Measurements from ENCODE around the gene CFAP77. TPM values are rescaled to one million over a fixed set of nuclear protein-coding genes. Genes with fewer than 3 reads are reported as not detected.

CFAP77 gene
- total and polyA plus RNA-seq, 2 of the 4 experiments (the other 2 are of a cell fraction) = not detected

- H3K27me3 ChIP-seq (ENCODE audit: control insufficient read depth, insufficient read depth, low read length) = peaks cover 26% of the 10 kb centered on the region
- POLR2A ChIA-PET (ENCODE audit: unreplicated experiment) = interaction anchor here (0.5 kb wide), 1 partner anchor 73 kb away, joined by 3 read pairs; no protein-coding TSS in a partner anchor
- H2BK5ac ChIP-seq (ENCODE audit: low read depth, low read length, poor library complexity, severe bottlenecking) = no peak overlapping the region
- no peaks in the 10 kb centered on the region for H3K79me1 ChIP-seq (ENCODE audit: low read depth in 1 of 2, low read length in 2 of 2)
- no peak overlapping the region for H3K4me2 ChIP-seq (ENCODE audit: low read depth, low read length)
- 39% methylated on average over 3 of the region's 20 CpGs; no CpG with 5 or more reads in 1 of the 2 experiments for WGBS, 2 experiments (ENCODE audit: extremely low coverage in 2 of 2, insufficient read length in 1 of 2)
- no peak overlapping the region for H3K9ac ChIP-seq (ENCODE audit: low read depth, low read length)
- H4K20me1 ChIP-seq (ENCODE audit: insufficient read depth, low read length) = no peaks in the 10 kb centered on the region
- H2BK120ac ChIP-seq (ENCODE audit: low read depth, low read length) = no peak overlapping the region
- H3K36me3 ChIP-seq (ENCODE audit: control insufficient read depth, insufficient read depth, low read length) = no peaks in the 10 kb centered on the region
- H3K9me1 ChIP-seq (ENCODE audit: insufficient read depth, low read length) = no peaks in the 10 kb centered on the region
- no peak overlapping the region for H3K56ac ChIP-seq (ENCODE audit: extremely low read depth, insufficient read depth, low read length)
- H3K9me3 ChIP-seq (ENCODE audit: control insufficient read depth, insufficient read depth, low read length) = no peaks in the 10 kb centered on the region
- no peak overlapping the region for H3K4me3 ChIP-seq (ENCODE audit: insufficient read depth, low read depth, low read length)
- no peak overlapping the region for H3K4ac ChIP-seq (ENCODE audit: low read depth, low read length)
- no peak overlapping the region for H2BK15ac ChIP-seq (ENCODE audit: low read depth, low read length)
- 0 out of 2 replicates have a peak, but pooled peaks cover 2% of the 10 kb centered on the region for H3K4me1 ChIP-seq (ENCODE audit: control insufficient read depth, insufficient read depth, low read length)
- no TSS peak for BruUV-seq (replicated peaks)
- no peak overlapping the region for H2BK20ac ChIP-seq (ENCODE audit: low read depth, low read length)
- dilution Hi-C loops (cut with HindIII; ENCODE audit: low sequenced_read_pairs, unreplicated experiment) (no loop called here), in situ Hi-C loops (cut with MboI; ENCODE audit: low sequenced_read_pairs) (no loop called here), intact Hi-C loops (cut with micrococcal nuclease) (no loop called here)
- H3K27ac ChIP-seq (ENCODE audit: insufficient read depth, low read length) = no peak overlapping the region
- H4K5ac ChIP-seq (ENCODE audit: low read depth, low read length) = no peak overlapping the region
- no peak overlapping the region for H4K91ac ChIP-seq (ENCODE audit: insufficient read depth, low read depth, low read length)
- H3K18ac ChIP-seq (ENCODE audit: low read depth, low read length) = no peak overlapping the region
- no peak for TF ChIP-seq NFE2L2 (IDR thresholded peaks at IDR 0.05; ENCODE audit: low read depth, low read length)
- TF ChIP-seq MAFK (IDR thresholded peaks at IDR 0.05; ENCODE audit: low read depth, low read length) = no peak
- no peak for TF ChIP-seq MXI1 (IDR thresholded peaks at IDR 0.05; ENCODE audit: borderline replicate concordance, low read depth, low read length)
- TF ChIP-seq CEBPB (IDR thresholded peaks at IDR 0.05; ENCODE audit: low read depth, low read length) = no peak
- no peak for TF ChIP-seq RAD21 (IDR thresholded peaks at IDR 0.05; ENCODE audit: low read length)
- no peak for TF ChIP-seq CHD1 (IDR thresholded peaks at IDR 0.05; ENCODE audit: low read depth, low read length)
- TF ChIP-seq USF2 (IDR thresholded peaks at IDR 0.05; ENCODE audit: low read depth, low read length) = no peak
- no peak for TF ChIP-seq RCOR1 (IDR thresholded peaks at IDR 0.05; ENCODE audit: insufficient replicate concordance, low read length)
- no peak for TF ChIP-seq MAZ (IDR thresholded peaks at IDR 0.05; ENCODE audit: borderline replicate concordance, low read depth, low read length)
- no peak for TF ChIP-seq POLR2A (IDR thresholded peaks at IDR 0.05; ENCODE audit: low read depth, low read length)
- TF ChIP-seq BHLHE40 (IDR thresholded peaks at IDR 0.05; ENCODE audit: low read depth, low read length) = no peak
- no peak for TF ChIP-seq FOS (IDR thresholded peaks at IDR 0.05; ENCODE audit: low read depth, low read length)
- no peak for TF ChIP-seq CTCF (conservative IDR thresholded peaks at IDR 0.05; ENCODE audit: low read depth, low read length)
- no peak overlapping the region for H2AFZ ChIP-seq (replicated peaks; ENCODE audit: low read length, poor library complexity)
- H2AK9ac ChIP-seq (replicated peaks; ENCODE audit: low read depth, low read length, poor library complexity) = no peak overlapping the region
- DNase-seq (peak; percentile 17), ATAC-seq (ENCODE audit: low read depth) (peak; percentile 97)
- H2AK5ac ChIP-seq (ENCODE audit: low read depth, low read length) = no peak overlapping the region
- no peak overlapping the region for H4K8ac ChIP-seq (ENCODE audit: low read depth in 2 of 2, low read length in 2 of 2)
- no peak overlapping the region for H3K14ac ChIP-seq (replicated peaks; ENCODE audit: low read depth, low read length)
- no peak overlapping the region for H3K23ac ChIP-seq (ENCODE audit: low read depth, low read length)
- CTCF ChIA-PET = no interaction called here
These were observed 88.7 kb downstream of the CFAP77 start for GRCh38 chr9:132498531-132499210.
